GM18511 (cell line): Measurements from ENCODE around the gene APIP.

Source experiments
- ATAC-seq: cut with Tn5 transposase; IDR thresholded peaks from one replicate; pipeline ENCODE4 v1.9.1; 2021; ENCODE audit warnings: mild to moderate bottlenecking, moderate library complexity; ENCODE audit not compliant: unreplicated experiment

Gene APIP

GRCh38 chr11:34844463-34845112 lies 71.6 kb downstream of the APIP start:
- ATAC-seq = no peak

GRCh38 chr11:34843271-34843670 lies 72.9 kb downstream of the APIP start:
- ATAC-seq = no peak

GRCh38 chr11:34840736-34841386 lies 75.3 kb downstream of the APIP start:
- ATAC-seq = no peak

GRCh38 chr11:34839969-34840368 lies 76.2 kb downstream of the APIP start:
- no peak for ATAC-seq

GRCh38 chr11:34836958-34837856 lies 79.0 kb downstream of the APIP start:
- ATAC-seq = no peak

- no peak for ATAC-seq
Measured at GRCh38 chr11:34833602-34834001, 82.6 kb downstream of the APIP start.
